T1000 (cell line): ENCODE measurements around the gene CDHR3.
A peak's percentile ranks its signal among the peaks of the same experiment; 100 is the strongest.

ENCODE experiments used
- DNase-seq: peaks from one replicate; lab custom pipeline; 2025; ENCODE audit warnings: mixed read lengths; lab: John Stamatoyannopoulos, UW

CDHR3 gene

GRCh38 chr7:106050746-106051117 lies 87.7 kb downstream of the CDHR3 start:
- no peak for DNase-seq

GRCh38 chr7:106052681-106053080 lies 89.6 kb downstream of the CDHR3 start:
- no peak for DNase-seq

GRCh38 chr7:106053109-106053508 lies 90.0 kb downstream of the CDHR3 start:
- DNase-seq, result no peak

- no peak for DNase-seq
Measured at GRCh38 chr7:106054156-106054910, 91.3 kb downstream of the CDHR3 start.

GRCh38 chr7:106054971-106055532 lies 92.0 kb downstream of the CDHR3 start:
- no peak for DNase-seq

GRCh38 chr7:106056513-106057203 lies 93.6 kb downstream of the CDHR3 start:
- DNase-seq, result no peak

GRCh38 chr7:106057204-106057961 lies 94.3 kb downstream of the CDHR3 start:
- no peak for DNase-seq

GRCh38 chr7:106057962-106058927 lies 95.2 kb downstream of the CDHR3 start:
- no peak for DNase-seq

- DNase-seq, result no peak
Measured at GRCh38 chr7:106058928-106059324, 95.9 kb downstream of the CDHR3 start.

- no peak for DNase-seq
Measured at GRCh38 chr7:106059556-106059955, 96.5 kb downstream of the CDHR3 start.

GRCh38 chr7:106060394-106060920 lies 97.4 kb downstream of the CDHR3 start:
- DNase-seq, result no peak

GRCh38 chr7:106061301-106061979 lies 98.4 kb downstream of the CDHR3 start:
- DNase-seq, result no peak

- no peak for DNase-seq
Measured at GRCh38 chr7:106062006-106062405, 98.9 kb downstream of the CDHR3 start.

- no peak for DNase-seq
Measured at GRCh38 chr7:106062521-106062931, 99.5 kb downstream of the CDHR3 start.

- DNase-seq, result no peak
Measured at GRCh38 chr7:106063024-106063423, 100.0 kb downstream of the CDHR3 start.

- DNase-seq, result no peak
Measured at GRCh38 chr7:106063692-106064091, 100.6 kb downstream of the CDHR3 start.

- no peak for DNase-seq
Measured at GRCh38 chr7:106064316-106064715, 101.3 kb downstream of the CDHR3 start.

- DNase-seq, result peak; percentile 69
Measured at GRCh38 chr7:106064771-106065574, 101.9 kb downstream of the CDHR3 start.
